Activated CD4-positive, alpha-beta T cell treated with anti-CD3 and anti-CD28 coated beads for 4 hours (primary cell): ENCODE results near the gene ITGA11.

Experiments used
- DNase-seq, 2 donors: peaks; one replicate each; pipeline ENCODE4 v3.0.0-alpha.2; 2020

The ITGA11 gene

GRCh38 chr15:68325726-68326125, 106.2 kb downstream of the ITGA11 start:
- DNase-seq, result no peak

GRCh38 chr15:68322796-68323195, 109.2 kb downstream of the ITGA11 start:
- DNase-seq, result no peak

- DNase-seq, result no peak
Observed at GRCh38 chr15:68321229-68321628, 110.7 kb downstream of the ITGA11 start.

GRCh38 chr15:68319997-68320396, 112.0 kb downstream of the ITGA11 start:
- no peak for DNase-seq

GRCh38 chr15:68318931-68319909, 112.7 kb downstream of the ITGA11 start:
- DNase-seq, result no peak

GRCh38 chr15:68318008-68318835, 113.7 kb downstream of the ITGA11 start:
- DNase-seq, result no peak

- no peak for DNase-seq
Observed at GRCh38 chr15:68317281-68318007, 114.5 kb downstream of the ITGA11 start.

GRCh38 chr15:68316061-68316804, 115.7 kb downstream of the ITGA11 start:
- no peak for DNase-seq

GRCh38 chr15:68315495-68316031, 116.4 kb downstream of the ITGA11 start:
- no peak for DNase-seq

- DNase-seq, result no peak
Observed at GRCh38 chr15:68315035-68315434, 116.9 kb downstream of the ITGA11 start.

- no peak for DNase-seq
Observed at GRCh38 chr15:68314563-68314962, 117.4 kb downstream of the ITGA11 start.

- no peak for DNase-seq
Observed at GRCh38 chr15:68313501-68314410, 118.2 kb downstream of the ITGA11 start.

GRCh38 chr15:68312701-68313204, 119.2 kb downstream of the ITGA11 start:
- DNase-seq, result no peak

GRCh38 chr15:68311859-68312557, 120.0 kb downstream of the ITGA11 start:
- no peak for DNase-seq

GRCh38 chr15:68311464-68311835, 120.5 kb downstream of the ITGA11 start:
- no peak for DNase-seq

GRCh38 chr15:68310804-68311463, 121.0 kb downstream of the ITGA11 start:
- DNase-seq, result no peak

- DNase-seq, result no peak
Observed at GRCh38 chr15:68310178-68310803, 121.7 kb downstream of the ITGA11 start.

- no peak for DNase-seq
Observed at GRCh38 chr15:68309024-68309423, 122.9 kb downstream of the ITGA11 start.
